ENCODE measurements around the gene TARDBP.

DNA sequence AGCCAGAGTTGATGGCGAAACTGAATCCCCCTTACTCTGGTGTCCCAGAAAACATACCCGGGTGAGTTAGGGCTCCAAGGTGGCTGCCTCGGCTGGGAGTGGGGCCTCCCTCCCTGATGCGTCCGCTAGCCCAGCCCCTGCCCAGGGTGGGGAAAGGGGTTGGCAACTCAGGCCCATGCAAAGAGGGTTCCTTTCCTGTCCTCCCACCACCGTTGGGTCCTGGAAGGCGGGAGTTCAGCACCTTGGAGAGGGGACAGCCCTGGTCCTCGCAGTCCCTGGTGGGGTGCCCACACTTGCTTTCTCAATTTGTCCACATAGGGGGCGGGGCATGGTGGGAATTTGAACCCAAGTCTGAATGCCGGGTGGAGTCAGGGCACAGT, 41.3 kb downstream of the TARDBP start:
- no peak for TF ChIP-seq CTCF (IDR thresholded peaks at IDR 0.05; ENCODE audit: low read length)
- no peak for TF ChIP-seq EZH2 (IDR thresholded peaks at IDR 0.05; ENCODE audit: borderline replicate concordance, low read length)

Measured in OCI-LY1 (cell line).